ENCODE results near the gene PTK7.

- TF ChIP-seq, protein P1, sequence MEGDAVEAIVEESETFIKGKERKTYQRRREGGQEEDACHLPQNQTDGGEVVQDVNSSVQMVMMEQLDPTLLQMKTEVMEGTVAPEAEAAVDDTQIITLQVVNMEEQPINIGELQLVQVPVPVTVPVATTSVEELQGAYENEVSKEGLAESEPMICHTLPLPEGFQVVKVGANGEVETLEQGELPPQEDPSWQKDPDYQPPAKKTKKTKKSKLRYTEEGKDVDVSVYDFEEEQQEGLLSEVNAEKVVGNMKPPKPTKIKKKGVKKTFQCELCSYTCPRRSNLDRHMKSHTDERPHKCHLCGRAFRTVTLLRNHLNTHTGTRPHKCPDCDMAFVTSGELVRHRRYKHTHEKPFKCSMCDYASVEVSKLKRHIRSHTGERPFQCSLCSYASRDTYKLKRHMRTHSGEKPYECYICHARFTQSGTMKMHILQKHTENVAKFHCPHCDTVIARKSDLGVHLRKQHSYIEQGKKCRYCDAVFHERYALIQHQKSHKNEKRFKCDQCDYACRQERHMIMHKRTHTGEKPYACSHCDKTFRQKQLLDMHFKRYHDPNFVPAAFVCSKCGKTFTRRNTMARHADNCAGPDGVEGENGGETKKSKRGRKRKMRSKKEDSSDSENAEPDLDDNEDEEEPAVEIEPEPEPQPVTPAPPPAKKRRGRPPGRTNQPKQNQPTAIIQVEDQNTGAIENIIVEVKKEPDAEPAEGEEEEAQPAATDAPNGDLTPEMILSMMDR (IDR thresholded peaks at IDR 0.05; ENCODE audit: low read depth, low read length): peak; percentile 82
- TF ChIP-seq EZH2phosphoT487 (IDR thresholded peaks at IDR 0.05; ENCODE audit: low read depth): no peak
Measured at GRCh38 chr6:43129434-43130194, 53.5 kb downstream of the PTK7 start.
